HFF-Myc (cell line): ENCODE results near the gene HAND2.

Experiments used
- DNase-seq: peaks from one replicate; pipeline ENCODE4 v3.0.0-alpha.2; 2011; ENCODE audit warnings: low read depth; ENCODE audit errors: extremely low read depth
- H3K4me3 ChIP-seq: replicated peaks from 2 replicates; pipeline ENCODE4 v1.5.1; 2011; ENCODE audit warnings: low read depth, mild to moderate bottlenecking, control low read depth, low read length
- TF ChIP-seq, protein P1 (sequence below): IDR thresholded peaks from 2 replicates; pipeline ENCODE4 v1.5.1; 2012; ENCODE audit warnings: mild to moderate bottlenecking, low read depth, low read length, control low read depth; ENCODE audit errors: missing control alignments

HAND2 gene

DNA sequence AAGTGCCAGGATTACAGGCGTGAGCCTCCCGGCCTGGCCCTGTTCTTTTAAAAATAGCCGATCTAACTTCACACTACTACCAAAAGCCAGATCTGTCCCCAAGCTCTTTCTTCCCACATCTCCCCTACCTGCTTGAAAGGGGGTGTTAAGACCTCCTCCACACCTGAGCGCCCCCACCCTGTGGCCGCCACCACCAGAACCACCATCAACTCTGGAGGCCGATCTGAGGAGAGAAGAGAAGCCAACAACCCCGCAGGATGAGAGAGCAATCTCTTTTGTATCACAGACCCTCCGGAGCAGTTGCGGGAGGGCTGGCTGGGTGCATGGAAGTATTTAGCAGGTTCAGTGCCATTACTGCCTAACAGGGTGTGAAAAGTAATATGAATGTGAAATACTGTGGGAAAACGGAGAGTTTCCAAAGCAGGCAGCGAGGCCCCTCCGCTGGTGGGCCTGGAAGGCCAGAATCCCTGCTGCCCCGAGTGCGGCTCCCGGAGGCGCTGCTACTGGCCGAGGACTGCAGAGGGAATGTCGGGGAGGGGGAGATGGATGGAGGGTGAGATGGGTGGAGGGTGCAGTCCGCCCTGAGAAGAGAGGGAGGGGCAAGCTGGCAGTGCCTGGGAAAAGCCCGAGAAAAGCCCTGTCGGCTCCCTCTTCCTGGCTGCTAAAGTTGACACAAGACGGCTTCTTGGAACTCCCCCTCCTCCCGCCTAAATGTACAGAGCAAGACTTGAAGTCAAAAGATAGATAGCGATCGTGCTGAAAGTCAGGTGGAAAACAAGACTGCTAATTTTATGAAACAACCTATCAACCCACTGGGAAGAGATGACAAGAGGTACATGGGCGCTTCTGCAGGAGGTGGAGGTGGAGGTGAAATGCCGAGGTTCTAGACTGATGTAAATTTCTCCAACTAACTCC, 22.3 kb downstream of the HAND2 start:
- DNase-seq = no peak
- TF ChIP-seq, protein P1, sequence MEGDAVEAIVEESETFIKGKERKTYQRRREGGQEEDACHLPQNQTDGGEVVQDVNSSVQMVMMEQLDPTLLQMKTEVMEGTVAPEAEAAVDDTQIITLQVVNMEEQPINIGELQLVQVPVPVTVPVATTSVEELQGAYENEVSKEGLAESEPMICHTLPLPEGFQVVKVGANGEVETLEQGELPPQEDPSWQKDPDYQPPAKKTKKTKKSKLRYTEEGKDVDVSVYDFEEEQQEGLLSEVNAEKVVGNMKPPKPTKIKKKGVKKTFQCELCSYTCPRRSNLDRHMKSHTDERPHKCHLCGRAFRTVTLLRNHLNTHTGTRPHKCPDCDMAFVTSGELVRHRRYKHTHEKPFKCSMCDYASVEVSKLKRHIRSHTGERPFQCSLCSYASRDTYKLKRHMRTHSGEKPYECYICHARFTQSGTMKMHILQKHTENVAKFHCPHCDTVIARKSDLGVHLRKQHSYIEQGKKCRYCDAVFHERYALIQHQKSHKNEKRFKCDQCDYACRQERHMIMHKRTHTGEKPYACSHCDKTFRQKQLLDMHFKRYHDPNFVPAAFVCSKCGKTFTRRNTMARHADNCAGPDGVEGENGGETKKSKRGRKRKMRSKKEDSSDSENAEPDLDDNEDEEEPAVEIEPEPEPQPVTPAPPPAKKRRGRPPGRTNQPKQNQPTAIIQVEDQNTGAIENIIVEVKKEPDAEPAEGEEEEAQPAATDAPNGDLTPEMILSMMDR = no peak
- H3K4me3 ChIP-seq = no peak overlapping the region

DNA sequence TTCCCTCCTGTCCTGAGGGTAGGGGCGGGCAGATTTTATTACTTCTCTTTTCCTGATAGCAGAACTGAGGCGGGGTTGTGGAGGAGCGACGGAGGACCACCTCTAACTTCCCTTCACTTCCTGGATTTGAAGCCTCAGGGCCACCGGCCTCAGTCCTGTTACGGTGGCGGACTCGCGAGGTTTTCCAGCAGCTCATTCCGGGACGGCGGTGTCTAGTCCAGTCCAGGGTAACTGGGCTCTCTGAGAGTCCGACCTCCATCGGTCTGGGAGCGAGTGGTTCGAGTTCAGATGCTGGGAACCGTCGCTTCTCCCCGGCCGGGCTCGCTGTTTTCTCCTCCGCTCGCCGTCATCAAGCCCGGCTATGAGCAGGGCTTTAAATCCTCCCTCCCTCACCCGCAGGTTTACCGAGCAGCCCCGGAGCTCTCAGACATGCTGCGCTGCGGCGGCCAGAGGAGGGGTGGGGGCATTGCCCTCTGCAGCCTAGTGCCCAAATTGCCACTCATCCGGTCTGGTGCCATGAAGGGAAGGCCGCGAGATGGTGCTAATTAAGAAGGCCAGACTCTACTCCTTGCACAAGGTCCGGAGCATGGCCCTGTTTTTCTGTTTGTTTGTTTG, 23.3 kb downstream of the HAND2 start:
- no peak for DNase-seq
- TF ChIP-seq, protein P1 = no peak
- no peak overlapping the region for H3K4me3 ChIP-seq

DNA sequence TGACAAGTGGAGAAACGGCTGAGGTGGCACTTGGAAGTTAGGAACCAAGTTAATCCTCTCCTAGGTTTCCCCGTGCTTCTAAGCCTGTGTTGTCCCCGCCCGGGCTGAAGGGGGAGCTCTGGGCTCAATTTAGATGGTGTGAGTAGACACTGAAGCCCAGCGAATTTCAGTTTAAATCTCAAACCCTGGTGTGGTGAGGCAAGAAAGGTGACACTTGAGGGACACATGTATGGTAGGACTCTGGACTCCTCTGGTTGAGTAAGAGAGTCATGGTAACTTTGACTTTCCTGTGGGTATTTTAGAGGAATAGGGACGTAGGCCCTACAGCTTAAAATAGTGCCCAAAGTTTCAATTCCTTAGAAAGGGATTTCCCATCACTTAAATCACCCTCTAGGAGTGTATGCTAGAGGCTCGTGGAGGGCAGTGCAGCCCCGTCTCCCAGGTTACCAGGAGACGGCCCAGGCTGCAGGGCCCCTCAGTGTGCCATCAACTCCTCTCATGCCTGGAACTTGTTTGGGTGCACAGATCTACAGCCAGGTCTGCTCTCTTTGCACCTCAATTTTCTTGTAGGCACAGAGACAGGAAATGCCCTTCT, 24.0 kb downstream of the HAND2 start:
- DNase-seq = no peak
- no peak overlapping the region for H3K4me3 ChIP-seq
- TF ChIP-seq, protein P1 = peak; percentile 88

DNA sequence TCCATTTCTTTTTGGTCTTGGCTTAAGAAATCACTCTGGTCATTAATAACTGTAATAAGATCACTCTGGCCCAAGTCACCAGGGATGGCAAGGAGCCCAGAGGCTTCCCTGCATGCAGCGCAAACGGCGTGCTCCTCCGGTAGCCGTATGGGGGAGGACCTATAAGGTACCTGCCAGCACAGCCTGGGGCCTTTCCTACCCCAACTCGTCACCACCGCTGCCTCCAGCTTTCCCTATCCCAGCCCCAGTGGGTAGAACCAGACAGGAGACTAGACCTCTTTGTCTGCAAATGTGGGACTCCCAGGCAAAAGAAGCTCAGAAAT, 25.9 kb downstream of the HAND2 start:
- no peak for DNase-seq
- TF ChIP-seq, protein P1 = no peak
- no peak overlapping the region for H3K4me3 ChIP-seq

DNA sequence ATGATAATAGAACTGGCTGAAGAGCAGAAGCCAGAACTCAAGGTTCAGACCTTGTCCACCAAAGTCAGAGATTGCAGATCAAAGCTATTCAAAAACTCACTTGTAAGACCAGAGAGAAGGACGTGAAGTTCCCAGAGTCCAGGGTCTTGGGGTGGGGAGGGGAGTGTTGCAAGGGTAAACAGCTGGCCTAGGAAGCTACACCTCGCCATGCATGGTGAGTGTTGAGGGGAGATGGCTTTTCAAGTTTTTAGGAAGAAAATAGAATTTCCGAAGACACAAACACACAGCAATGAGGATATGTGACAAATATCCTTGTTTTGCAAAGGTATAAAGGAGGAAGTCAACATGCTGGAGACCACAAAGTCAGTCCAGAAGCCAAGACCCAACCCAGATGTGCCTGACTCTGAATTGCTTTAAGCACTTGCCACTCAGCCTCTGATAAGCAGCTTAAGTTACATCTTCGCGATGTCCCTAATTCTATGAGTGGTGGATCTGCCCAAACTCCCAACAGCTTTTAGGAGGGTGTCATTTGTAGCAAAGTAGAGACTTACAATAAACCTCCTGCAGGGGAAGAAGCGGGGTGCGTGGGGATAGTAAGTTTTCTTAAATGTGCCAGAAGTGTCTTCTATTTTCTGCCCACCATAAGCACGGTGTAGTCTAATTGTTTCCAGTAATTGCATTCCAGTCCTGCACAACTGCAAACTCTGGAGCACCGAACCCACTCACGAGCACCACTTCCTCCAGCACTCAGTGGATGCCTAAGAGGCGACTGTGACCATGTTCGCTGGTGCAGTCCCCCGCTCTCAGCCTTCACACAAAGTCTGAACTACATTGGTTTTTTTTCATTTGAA, 26.5 kb downstream of the HAND2 start:
- no peak for DNase-seq
- TF ChIP-seq, protein P1 = no peak
- no peak overlapping the region for H3K4me3 ChIP-seq

DNA sequence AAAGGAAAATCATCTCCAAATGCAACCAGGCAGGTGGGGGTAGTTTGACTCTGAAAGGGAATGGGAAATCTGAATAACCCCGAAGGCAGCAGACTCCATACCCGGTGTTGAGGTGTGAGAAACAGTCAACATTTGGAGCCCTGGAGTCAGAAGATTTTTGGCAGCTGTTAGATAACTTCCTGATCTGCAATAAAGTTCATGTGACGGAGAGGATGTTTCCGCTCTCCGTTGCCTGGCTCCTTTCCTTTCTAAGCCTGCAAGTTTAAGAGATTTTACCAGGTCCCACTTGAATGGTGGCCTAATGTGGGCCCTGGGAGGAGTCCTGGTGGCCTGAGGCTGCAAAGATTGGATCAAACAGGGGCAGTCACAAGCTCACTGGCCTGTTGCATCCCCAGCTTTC, 27.7 kb downstream of the HAND2 start:
- DNase-seq = no peak

More for the DNA sequence above, 27.7 kb downstream of the HAND2 start:
- H3K4me3 ChIP-seq = no peak overlapping the region
- TF ChIP-seq, protein P1 = no peak
